ENCODE results near the gene JOSD2. TPM values are rescaled to one million over a fixed set of nuclear protein-coding genes. Genes with fewer than 3 reads are reported as not detected.
A peak's percentile ranks its signal among the peaks of the same experiment; 100 is the strongest.

Gene JOSD2
- total RNA-seq, 4 donors from 2014 or later: 26.3 to 45.1 (median 34.9) TPM

DNA sequence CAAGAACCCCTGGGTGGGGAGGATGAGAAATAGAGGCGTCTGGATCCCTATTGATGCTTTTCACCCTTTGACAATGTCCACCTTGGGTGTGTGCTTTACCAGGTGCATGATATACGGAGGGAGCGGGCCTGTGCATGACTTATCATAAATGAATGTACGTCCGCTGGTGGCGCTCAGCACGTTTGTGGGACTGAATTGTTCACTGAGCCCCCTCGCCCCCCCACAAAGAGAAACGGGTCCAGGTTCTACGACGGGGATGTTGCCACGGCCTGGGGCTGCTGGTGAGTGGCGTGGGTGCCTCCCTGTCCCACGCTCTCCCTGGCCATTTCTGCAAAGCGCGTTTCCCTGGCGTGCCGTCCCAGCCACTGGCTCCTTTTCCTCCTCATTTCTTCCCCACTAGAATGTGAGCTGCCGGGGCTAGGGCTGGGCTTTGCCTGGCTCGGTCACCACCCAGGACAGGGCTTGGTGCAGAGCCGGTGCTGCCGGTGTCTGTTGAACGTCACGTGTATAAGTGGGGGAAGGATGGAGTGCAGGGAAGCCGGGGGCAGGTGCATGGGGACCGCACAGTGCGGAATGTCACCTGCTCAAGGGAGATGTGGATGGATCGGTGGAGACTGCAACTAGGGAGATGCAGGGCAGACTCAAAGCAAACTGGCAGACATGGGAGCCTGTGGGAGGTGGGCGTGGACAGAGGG lies 35.7 kb upstream of the JOSD2 start:
- Histone ChIP-seq H3K4me1 (peaks cover 0 to 4% (median under 1%) of the 10 kb centered on the region in 3 donors), H3K36me3 (no peaks in the 10 kb centered on the region), H3K9me3 (no peaks in the 10 kb centered on the region), H3K27me3 (peaks cover 0 to 52% (median 0%) of the 10 kb centered on the region in 4 donors), H3K4me3 (no peak overlapping the region), H3K27ac (peak overlapping the region in 3 of 4 donors; percentile 26 to 52 (median 43))
- 35 to 60% methylated on average over 10 to 21 of the region's 29 CpGs for WGBS, 2 donors
- DNase-seq: no peak
- intact Hi-C loops (cut with DNase I): no loop called here
- TF ChIP-seq POLR2A (IDR thresholded peaks at IDR 0.05): no peak
- TF ChIP-seq, protein P1, sequence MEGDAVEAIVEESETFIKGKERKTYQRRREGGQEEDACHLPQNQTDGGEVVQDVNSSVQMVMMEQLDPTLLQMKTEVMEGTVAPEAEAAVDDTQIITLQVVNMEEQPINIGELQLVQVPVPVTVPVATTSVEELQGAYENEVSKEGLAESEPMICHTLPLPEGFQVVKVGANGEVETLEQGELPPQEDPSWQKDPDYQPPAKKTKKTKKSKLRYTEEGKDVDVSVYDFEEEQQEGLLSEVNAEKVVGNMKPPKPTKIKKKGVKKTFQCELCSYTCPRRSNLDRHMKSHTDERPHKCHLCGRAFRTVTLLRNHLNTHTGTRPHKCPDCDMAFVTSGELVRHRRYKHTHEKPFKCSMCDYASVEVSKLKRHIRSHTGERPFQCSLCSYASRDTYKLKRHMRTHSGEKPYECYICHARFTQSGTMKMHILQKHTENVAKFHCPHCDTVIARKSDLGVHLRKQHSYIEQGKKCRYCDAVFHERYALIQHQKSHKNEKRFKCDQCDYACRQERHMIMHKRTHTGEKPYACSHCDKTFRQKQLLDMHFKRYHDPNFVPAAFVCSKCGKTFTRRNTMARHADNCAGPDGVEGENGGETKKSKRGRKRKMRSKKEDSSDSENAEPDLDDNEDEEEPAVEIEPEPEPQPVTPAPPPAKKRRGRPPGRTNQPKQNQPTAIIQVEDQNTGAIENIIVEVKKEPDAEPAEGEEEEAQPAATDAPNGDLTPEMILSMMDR (IDR thresholded peaks at IDR 0.05): no peak

GRCh38 chr19:50542943-50543342 lies 32.0 kb upstream of the JOSD2 start:
- Histone ChIP-seq H3K4me1 (no peaks in the 10 kb centered on the region), H3K36me3 (no peaks in the 10 kb centered on the region), H3K27ac (peak overlapping the region in 3 of 4 donors; percentile 45 to 54 (median 52)), H3K9me3 (no peaks in the 10 kb centered on the region), H3K4me3 (no peak overlapping the region), H3K27me3 (peaks cover 0 to 19% (median 0%) of the 10 kb centered on the region in 4 donors)
- TF ChIP-seq POLR2A (IDR thresholded peaks at IDR 0.05): no peak
- TF ChIP-seq, protein P1 (IDR thresholded peaks at IDR 0.05): no peak
- no peak for DNase-seq
- 83 to 84% methylated on average over 1 to 6 of the region's 21 CpGs for WGBS, 2 donors
- intact Hi-C loops (cut with DNase I): no loop called here

DNA sequence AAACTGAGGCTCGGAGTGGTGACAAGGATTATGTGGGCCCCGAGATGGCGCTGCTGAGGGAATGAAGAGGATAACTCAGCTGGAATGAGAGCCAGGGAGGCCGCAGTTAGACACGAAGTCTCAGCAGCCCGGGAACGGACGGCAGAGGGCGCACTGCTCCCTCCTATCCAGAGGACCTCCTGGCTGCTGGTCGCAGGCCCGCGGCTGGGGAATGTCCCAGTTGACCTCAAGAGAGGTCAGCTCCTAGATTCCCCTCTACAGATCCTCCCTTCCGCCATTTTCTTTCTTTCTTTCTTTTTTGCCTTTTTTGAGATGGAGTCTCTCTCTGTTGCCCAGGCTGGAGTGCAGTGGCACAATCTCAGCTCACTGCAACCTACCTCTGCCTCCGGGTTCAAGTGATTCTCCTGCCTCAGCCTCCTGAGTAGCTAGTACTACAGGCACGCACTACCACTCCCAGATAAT lies 26.8 kb upstream of the JOSD2 start:
- no peak overlapping the region for H3K27ac ChIP-seq
- 18% methylated on average over 15 of the region's 15 CpGs for WGBS, 2 donors
- TF ChIP-seq, protein P1 (IDR thresholded peaks at IDR 0.05): peak; percentile 36 to 70 (median 54)
- no peak for TF ChIP-seq POLR2A (IDR thresholded peaks at IDR 0.05)
- no peak for DNase-seq
- H3K4me1 ChIP-seq: no peaks in the 10 kb centered on the region
- no peaks in the 10 kb centered on the region for H3K36me3 ChIP-seq
- peaks cover 0 to 11% (median 0%) of the 10 kb centered on the region in 3 donors for H3K9me3 ChIP-seq
- H3K4me3 ChIP-seq: no peak overlapping the region
- intact Hi-C loops (cut with DNase I): no loop called here
- peaks cover 0 to 13% (median 0%) of the 10 kb centered on the region in 4 donors for H3K27me3 ChIP-seq

- intact Hi-C loops (cut with DNase I): no loop called here
- Histone ChIP-seq H3K4me3 (no peak overlapping the region), H3K36me3 (no peaks in the 10 kb centered on the region), H3K27me3 (peaks cover 0 to 15% (median 0%) of the 10 kb centered on the region in 4 donors), H3K27ac (no peak overlapping the region), H3K9me3 (peaks cover 0 to 16% (median 0%) of the 10 kb centered on the region in 3 donors), H3K4me1 (no peaks in the 10 kb centered on the region)
- TF ChIP-seq POLR2A (IDR thresholded peaks at IDR 0.05): no peak
- TF ChIP-seq, protein P1 (IDR thresholded peaks at IDR 0.05): no peak
- 55 to 65% methylated on average over 11 to 12 of the region's 18 CpGs for WGBS, 2 donors
- DNase-seq: no peak
These were observed 26.3 kb upstream of the JOSD2 start for GRCh38 chr19:50537306-50537685.

DNA sequence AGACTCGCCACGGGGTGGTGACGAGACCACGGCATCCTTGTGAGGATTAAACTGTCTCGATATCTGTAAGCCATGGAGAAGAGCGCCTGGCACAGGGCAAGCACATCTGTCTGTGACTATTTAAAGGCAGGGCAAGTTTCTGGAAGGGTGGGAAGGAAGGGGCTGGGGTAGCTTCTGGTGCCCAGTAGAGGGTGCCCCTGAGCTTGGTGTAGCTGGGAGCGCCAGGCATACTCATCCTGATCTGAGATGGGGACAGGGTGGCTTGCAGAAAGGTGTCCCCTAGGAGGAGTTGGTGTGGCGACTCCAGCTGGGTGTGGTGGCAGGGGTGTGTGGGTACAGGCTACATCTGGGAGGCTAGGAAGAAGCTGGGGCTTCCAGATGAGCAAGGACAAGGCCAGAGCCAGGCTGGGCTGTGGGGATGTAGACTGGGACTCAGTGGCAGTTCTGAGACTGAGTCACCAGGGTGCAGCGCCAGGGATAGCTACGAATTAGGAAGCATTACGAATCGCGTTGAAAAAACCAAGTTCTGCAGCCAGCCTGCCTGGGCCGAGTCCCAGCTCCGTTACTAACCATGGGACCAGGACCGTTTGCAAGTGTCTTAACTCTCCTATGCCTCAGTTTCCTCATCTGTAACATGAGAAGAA lies 25.8 kb upstream of the JOSD2 start:
- Histone ChIP-seq H3K4me1 (no peaks in the 10 kb centered on the region), H3K27ac (no peak overlapping the region), H3K9me3 (peaks cover 0 to 17% (median 0%) of the 10 kb centered on the region in 3 donors), H3K27me3 (peaks cover 0 to 18% (median 0%) of the 10 kb centered on the region in 4 donors), H3K36me3 (no peaks in the 10 kb centered on the region), H3K4me3 (no peak overlapping the region)
- DNase-seq: no peak
- intact Hi-C loops (cut with DNase I): no loop called here
- TF ChIP-seq POLR2A (IDR thresholded peaks at IDR 0.05): no peak
- TF ChIP-seq, protein P1 (IDR thresholded peaks at IDR 0.05): no peak
- 85 to 88% methylated on average over 13 to 16 of the region's 16 CpGs for WGBS, 2 donors

All from esophagus squamous epithelium (tissue), 5 donors.